ENCODE results near the gene PDE6H.

- TF ChIP-seq CTCF (conservative IDR thresholded peaks at IDR 0.05 in 1 of 2, IDR thresholded peaks at IDR 0.05 in 1 of 2; ENCODE audit: low read depth in 1 of 2, low read length in 2 of 2) (no peak), EZH2 (IDR thresholded peaks at IDR 0.05; ENCODE audit: low read length, missing control alignments) (no peak)
These were observed 26.3 kb downstream of the PDE6H start for GRCh38 chr12:14999021-14999694.
